ENCODE results near the gene CFAP45.

GRCh38 chr1:159856576-159856975, 43.4 kb downstream of the CFAP45 start:
- no peak for TF ChIP-seq CTCF (IDR thresholded peaks at IDR 0.05)
- no peak for TF ChIP-seq ZNF512 (CRISPR knock-in tag; IDR thresholded peaks at IDR 0.05; ENCODE audit: borderline replicate concordance)
